ENCODE measurements around the gene ZC3H13. TPM values are rescaled to one million over a fixed set of nuclear protein-coding genes. Genes with fewer than 3 reads are reported as not detected.

ZC3H13 gene
- total RNA-seq, 1 donor, result 33.1 TPM

DNA sequence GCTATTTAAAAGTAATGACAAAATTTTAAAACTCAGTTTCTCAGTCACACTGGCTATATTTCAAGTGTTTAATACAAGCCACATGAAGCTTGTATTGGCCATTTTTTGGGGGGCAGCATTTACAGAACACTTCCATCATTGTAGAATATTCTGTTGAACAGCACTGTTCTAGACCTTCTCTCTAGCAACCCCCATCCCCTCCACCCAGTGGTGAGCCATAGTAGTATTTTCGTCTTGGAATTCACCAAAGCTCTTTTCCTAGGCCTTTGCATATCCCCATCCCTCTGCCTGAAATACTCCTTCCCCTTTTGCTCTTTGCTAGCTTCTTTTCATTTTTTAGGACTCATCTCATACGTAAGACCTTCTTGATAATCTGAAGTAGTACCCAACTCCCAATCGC is 99.5 kb downstream of the ZC3H13 start:
- TF ChIP-seq, protein P1, sequence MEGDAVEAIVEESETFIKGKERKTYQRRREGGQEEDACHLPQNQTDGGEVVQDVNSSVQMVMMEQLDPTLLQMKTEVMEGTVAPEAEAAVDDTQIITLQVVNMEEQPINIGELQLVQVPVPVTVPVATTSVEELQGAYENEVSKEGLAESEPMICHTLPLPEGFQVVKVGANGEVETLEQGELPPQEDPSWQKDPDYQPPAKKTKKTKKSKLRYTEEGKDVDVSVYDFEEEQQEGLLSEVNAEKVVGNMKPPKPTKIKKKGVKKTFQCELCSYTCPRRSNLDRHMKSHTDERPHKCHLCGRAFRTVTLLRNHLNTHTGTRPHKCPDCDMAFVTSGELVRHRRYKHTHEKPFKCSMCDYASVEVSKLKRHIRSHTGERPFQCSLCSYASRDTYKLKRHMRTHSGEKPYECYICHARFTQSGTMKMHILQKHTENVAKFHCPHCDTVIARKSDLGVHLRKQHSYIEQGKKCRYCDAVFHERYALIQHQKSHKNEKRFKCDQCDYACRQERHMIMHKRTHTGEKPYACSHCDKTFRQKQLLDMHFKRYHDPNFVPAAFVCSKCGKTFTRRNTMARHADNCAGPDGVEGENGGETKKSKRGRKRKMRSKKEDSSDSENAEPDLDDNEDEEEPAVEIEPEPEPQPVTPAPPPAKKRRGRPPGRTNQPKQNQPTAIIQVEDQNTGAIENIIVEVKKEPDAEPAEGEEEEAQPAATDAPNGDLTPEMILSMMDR (IDR thresholded peaks at IDR 0.05; ENCODE audit: insufficient read depth, low read length), result no peak
- no peak overlapping the region for H3K4me3 ChIP-seq (ENCODE audit: low read depth, low read length)
- no peak for DNase-seq (ENCODE audit: low read depth)

GRCh38 chr13:45951724-45952123 is 100.8 kb downstream of the ZC3H13 start:
- TF ChIP-seq, protein P1 (IDR thresholded peaks at IDR 0.05; ENCODE audit: insufficient read depth, low read length), result no peak
- no peak overlapping the region for H3K4me3 ChIP-seq (ENCODE audit: low read depth, low read length)
- DNase-seq (ENCODE audit: low read depth), result peak; percentile 3

DNA sequence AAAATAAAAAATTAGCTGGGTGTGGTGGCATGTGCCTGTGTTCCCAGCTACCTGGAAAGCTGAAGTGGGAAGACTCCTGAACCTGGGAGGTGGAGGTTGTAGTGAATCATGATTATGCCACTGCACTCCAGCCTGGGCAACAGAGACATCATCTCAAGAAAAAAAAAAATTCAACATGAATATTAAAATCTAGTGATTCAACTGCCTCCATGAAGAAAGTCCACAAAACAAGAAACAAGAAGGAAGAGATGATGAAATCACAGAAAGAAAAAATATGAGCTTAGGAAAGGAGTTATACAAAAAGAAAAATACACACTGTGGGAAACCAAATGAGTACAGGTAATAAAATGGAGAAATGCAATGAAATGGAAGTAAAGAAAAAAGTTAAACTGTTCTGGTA is 101.4 kb downstream of the ZC3H13 start:
- no peak overlapping the region for H3K4me3 ChIP-seq (ENCODE audit: low read depth, low read length)
- TF ChIP-seq, protein P1 (IDR thresholded peaks at IDR 0.05; ENCODE audit: insufficient read depth, low read length), result no peak
- DNase-seq (ENCODE audit: low read depth), result no peak

GRCh38 chr13:45950386-45951000 is 102.1 kb downstream of the ZC3H13 start:
- H3K4me3 ChIP-seq (ENCODE audit: low read depth, low read length), result no peak overlapping the region
- TF ChIP-seq, protein P1 (IDR thresholded peaks at IDR 0.05; ENCODE audit: insufficient read depth, low read length), result no peak
- DNase-seq (ENCODE audit: low read depth), result peak; percentile 13

GRCh38 chr13:45949161-45949560 is 103.4 kb downstream of the ZC3H13 start:
- DNase-seq (ENCODE audit: low read depth), result peak; percentile 39
- no peak overlapping the region for H3K4me3 ChIP-seq (ENCODE audit: low read depth, low read length)
- TF ChIP-seq, protein P1 (IDR thresholded peaks at IDR 0.05; ENCODE audit: insufficient read depth, low read length), result no peak

DNA sequence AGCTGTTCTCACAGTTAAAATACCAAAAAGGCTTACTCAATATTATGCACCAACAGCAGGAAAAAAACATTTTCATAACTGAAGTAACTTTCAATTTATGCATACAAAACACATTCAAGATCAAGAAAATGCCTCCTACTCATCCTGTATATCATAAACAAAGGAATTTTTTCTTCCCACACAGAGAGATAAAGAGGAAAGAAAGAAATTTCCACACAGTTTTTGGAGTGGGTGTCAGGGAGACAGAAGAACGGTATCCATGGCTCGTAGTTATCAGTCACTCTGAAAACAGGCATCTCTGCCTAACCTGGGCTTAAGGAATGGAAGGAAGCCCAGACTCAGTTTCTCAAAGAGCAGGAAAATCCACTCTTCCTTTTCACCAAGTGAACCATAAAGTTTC is 108.6 kb downstream of the ZC3H13 start:
- no peak overlapping the region for H3K4me3 ChIP-seq (ENCODE audit: low read depth, low read length)
- DNase-seq (ENCODE audit: low read depth), result peak; percentile 31
- TF ChIP-seq, protein P1 (IDR thresholded peaks at IDR 0.05; ENCODE audit: insufficient read depth, low read length), result no peak

DNA sequence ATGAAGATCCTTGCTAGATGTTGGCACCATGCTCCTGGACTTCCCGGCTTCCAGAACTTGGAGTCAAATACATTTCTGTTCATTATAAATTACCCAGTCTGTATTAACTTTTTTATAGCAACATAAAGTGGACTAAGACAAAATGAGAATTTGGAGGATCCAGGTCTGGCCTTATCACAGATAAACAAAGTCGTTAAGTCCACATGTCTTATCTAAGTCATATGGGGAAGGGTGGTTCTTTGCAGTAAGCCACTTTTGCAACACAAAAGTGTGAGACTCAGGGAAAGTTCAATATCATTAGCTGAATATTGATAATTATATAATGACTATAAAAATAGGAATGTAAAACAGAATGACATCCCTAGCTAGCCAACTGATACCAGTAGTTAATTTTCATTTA is 109.4 kb downstream of the ZC3H13 start:
- no peak for DNase-seq (ENCODE audit: low read depth)
- TF ChIP-seq, protein P1 (IDR thresholded peaks at IDR 0.05; ENCODE audit: insufficient read depth, low read length), result no peak

More for the DNA sequence above, 109.4 kb downstream of the ZC3H13 start:
- H3K4me3 ChIP-seq (ENCODE audit: low read depth, low read length), result no peak overlapping the region
